Measurements from ENCODE around the gene DBI. TPM values are rescaled to one million over a fixed set of nuclear protein-coding genes. Genes with fewer than 3 reads are reported as not detected.
"Not testable (repeated sequence)": the region's sequence is repeated elsewhere in the genome, so short reads cannot be mapped to it uniquely, and the experiment has no call there.

Gene DBI
- total RNA-seq, 2 experiments from 2014 or later: 142 to 143 TPM

DNA sequence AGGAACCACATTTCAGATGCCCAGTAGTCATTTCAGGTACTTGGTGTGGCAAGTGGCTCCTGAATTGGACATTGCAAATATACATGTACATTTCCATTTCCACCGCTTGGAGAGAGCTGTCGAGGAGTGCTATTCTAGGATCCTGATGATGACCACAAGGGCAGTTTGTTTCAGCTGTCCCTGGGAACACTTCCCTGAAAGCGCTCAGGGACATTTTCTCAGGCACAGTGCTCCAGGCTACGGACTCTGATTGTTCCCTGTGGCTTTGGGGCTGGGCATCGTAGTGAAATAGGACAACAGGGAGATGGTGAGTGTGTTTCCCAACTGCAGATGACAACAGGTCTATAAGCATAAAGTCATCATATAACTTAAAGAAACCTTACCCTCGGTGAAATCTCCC lies 3.1 kb downstream of the DBI start:
- Mint-ChIP-seq H3K4me3 (no peak overlapping the region), H3K4me1 (ENCODE audit: low read depth) (peaks cover 27% of the 10 kb centered on the region), H3K27me3 (no peaks in the 10 kb centered on the region), H3K36me3 (ENCODE audit: low read depth) (peaks cover 72% of the 10 kb centered on the region), H3K27ac (no peak overlapping the region), H3K9me3 (peaks cover 7% of the 10 kb centered on the region)
- POLR2A ChIA-PET: no interaction called here
- intact Hi-C loops (cut with micrococcal nuclease): no loop called here
- CTCF ChIA-PET: no interaction called here
- DNase-seq (no peak), ATAC-seq (no peak)
- TF ChIP-seq, protein P1, sequence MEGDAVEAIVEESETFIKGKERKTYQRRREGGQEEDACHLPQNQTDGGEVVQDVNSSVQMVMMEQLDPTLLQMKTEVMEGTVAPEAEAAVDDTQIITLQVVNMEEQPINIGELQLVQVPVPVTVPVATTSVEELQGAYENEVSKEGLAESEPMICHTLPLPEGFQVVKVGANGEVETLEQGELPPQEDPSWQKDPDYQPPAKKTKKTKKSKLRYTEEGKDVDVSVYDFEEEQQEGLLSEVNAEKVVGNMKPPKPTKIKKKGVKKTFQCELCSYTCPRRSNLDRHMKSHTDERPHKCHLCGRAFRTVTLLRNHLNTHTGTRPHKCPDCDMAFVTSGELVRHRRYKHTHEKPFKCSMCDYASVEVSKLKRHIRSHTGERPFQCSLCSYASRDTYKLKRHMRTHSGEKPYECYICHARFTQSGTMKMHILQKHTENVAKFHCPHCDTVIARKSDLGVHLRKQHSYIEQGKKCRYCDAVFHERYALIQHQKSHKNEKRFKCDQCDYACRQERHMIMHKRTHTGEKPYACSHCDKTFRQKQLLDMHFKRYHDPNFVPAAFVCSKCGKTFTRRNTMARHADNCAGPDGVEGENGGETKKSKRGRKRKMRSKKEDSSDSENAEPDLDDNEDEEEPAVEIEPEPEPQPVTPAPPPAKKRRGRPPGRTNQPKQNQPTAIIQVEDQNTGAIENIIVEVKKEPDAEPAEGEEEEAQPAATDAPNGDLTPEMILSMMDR (IDR thresholded peaks at IDR 0.05): no peak

DNA sequence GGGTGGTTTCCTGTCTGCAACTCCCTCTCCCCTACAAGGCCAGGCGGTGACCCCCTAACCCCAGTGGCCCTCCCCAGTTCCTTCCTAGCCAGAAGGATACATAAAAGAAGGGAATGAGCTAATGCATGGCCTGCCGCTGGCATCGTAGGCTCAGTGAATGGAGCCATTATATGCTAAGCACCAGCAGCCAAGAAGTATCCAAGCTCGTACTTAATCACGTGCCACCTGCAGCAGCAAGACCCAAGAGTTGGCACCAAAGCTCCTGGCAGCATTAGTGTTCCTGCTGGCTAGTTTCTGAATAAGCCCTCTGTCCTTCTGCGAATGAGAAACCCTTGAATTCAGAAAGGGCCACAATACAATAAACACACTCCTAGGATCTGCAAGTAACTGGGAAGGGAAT lies 4.3 kb downstream of the DBI start:
- ChIA-PET CTCF (no interaction called here), POLR2A (no interaction called here)
- Mint-ChIP-seq H3K4me1 (ENCODE audit: low read depth) (peaks cover 16% of the 10 kb centered on the region), H3K4me3 (no peak overlapping the region), H3K27ac (no peak overlapping the region), H3K36me3 (ENCODE audit: low read depth) (peaks cover 71% of the 10 kb centered on the region), H3K27me3 (no peaks in the 10 kb centered on the region), H3K9me3 (peaks cover 7% of the 10 kb centered on the region)
- ATAC-seq (no peak), DNase-seq (no peak)
- intact Hi-C loops (cut with micrococcal nuclease): no loop called here
- TF ChIP-seq, protein P1 (IDR thresholded peaks at IDR 0.05): no peak

DNA sequence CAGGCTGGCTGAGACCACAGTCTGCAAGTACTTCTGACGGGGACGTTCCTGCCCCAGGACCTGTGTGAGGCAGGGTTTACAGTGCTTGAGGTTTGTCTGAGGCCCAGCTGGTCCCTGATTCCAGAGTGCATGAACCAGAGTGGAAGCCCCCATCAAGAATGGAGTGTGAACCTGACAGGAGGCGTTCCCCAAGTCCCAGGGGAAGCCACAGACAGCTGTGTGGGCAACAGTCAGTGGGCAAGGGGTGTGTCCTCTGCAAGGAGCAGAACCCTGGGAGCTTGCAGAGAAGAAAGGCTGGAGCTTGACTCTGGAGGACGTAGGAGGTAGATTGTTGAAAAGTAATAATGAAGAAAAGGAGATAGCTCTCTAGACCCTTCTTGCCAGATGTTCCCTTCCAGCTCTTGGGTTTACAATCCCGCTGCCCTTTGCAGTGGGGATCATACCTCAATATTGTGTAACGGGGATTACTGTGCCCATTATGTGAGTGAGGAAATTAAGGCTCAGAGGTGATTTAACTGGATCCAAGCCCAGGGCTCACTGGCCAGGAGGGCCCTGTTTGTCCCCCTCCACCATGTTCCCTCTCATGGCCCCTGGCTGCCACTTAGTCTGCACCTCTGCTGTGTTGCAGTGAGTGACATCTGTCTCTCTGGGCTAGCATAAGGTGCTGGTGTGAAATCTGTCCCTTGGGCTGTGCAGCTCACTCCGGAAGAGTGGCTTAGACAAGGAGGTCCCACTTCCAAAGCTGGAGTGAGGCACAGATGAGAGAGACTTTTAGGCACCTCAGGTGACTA lies 6.2 kb downstream of the DBI start:
- TF ChIP-seq, protein P1 (IDR thresholded peaks at IDR 0.05): no peak
- no peak overlapping the region for H3K4me3 Mint-ChIP-seq
- peaks cover 7% of the 10 kb centered on the region for H3K9me3 Mint-ChIP-seq
- CTCF ChIA-PET: no interaction called here
- peaks cover 65% of the 10 kb centered on the region for H3K36me3 Mint-ChIP-seq (ENCODE audit: low read depth)
- POLR2A ChIA-PET: interaction anchor here (1.0 kb wide), 1 partner anchor 107 kb away, joined by 3 read pairs; no protein-coding TSS in a partner anchor
- no peak overlapping the region for H3K27ac Mint-ChIP-seq
- H3K4me1 Mint-ChIP-seq (ENCODE audit: low read depth): peaks cover 14% of the 10 kb centered on the region
- no peaks in the 10 kb centered on the region for H3K27me3 Mint-ChIP-seq
- intact Hi-C loops (cut with micrococcal nuclease): no loop called here
- no peak for ATAC-seq
- no peak for DNase-seq

DNA sequence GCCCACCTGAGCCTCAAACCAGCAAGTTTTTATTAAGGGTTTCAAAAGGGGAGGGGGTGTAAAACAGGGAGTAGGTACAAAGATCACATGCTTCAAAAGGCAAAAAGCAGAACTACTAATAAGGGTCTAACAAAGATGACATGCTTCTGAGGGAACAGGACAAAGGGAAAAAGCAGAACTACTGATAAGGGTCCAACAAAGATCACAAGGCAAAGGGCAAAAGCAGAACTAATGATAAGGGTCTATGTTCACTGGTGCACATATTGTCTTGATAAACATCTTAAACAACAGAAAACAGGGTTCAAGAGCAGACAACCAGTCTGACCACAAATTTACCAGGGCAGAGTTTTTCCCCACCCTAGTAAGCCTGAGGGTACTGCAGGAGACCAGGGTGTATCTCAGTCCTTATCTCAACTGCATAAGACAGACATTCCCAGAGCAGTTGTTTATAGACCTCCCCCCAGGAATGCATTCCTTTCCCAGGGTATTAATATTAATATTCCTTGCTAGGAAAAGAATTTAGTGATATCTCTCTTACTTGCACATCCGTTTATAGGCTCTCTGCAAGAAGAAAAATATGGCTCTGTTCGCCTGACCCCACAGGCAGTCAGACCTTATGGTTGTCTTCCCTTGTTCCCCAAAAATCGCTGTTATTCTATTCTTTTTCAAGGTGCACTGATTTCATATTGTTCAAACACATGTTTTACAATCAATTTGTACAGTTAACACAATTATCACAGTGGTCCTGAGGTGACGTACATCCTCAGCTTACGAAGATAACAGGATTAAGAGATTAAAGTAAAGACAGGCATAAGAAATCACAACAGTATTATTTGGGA lies 7.3 kb downstream of the DBI start:
- POLR2A ChIA-PET: interaction anchor here (1.0 kb wide), 1 partner anchor 108 kb away, joined by 3 read pairs; no protein-coding TSS in a partner anchor
- H3K9me3 Mint-ChIP-seq; ATAC-seq; H3K4me1 Mint-ChIP-seq (ENCODE audit: low read depth); H3K27me3 Mint-ChIP-seq; H3K4me3 Mint-ChIP-seq; CTCF ChIA-PET; DNase-seq; H3K27ac Mint-ChIP-seq; intact Hi-C loops (cut with micrococcal nuclease): not testable (repeated sequence)
- H3K36me3 Mint-ChIP-seq (ENCODE audit: low read depth): peaks cover 55% of the 10 kb centered on the region

DNA sequence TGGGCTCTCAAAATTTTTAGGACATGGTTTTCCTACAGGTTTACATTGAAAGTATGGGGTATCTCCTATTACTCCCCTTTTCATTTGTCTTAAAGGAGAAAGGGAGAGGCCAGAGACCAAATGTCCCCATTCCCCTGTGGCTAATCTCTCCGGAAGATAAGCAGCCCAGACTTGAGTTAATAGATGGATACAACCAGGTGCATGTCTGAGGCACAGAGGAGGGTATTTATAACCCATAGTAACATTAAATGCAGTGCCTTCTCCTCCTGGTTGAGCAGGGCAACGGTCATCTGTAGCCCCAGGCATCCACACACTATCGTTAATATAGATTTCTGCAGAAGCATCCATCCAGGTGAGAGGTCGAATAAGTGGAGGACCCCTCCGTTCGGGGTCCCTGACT lies 9.6 kb downstream of the DBI start:
- POLR2A ChIA-PET; ATAC-seq; CTCF ChIA-PET; DNase-seq; intact Hi-C loops (cut with micrococcal nuclease); H3K4me3 Mint-ChIP-seq; H3K4me1 Mint-ChIP-seq (ENCODE audit: low read depth); H3K27me3 Mint-ChIP-seq; H3K9me3 Mint-ChIP-seq; H3K27ac Mint-ChIP-seq: not testable (repeated sequence)
- peaks cover 37% of the 10 kb centered on the region for H3K36me3 Mint-ChIP-seq (ENCODE audit: low read depth)

DNA sequence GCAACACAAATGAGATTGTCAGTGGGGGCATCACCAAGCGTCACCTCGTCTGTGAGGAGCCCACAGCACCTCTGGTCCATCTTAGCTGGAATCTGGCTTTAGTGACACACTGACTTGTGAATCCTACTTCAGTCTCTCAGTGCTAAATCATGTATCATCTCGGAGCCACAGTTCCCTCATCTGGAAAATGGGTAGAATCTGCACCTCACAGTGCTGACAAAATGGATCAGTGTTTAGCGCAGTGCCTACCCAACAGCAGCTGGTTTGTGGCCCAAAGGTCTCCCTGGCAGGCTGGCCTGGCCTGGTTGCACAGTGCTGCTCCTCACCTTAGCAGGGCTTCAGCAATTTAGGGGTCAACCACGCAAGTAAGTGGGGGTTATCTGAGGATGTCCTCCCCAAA lies 10.0 kb downstream of the DBI start:
- peaks cover 33% of the 10 kb centered on the region for H3K36me3 Mint-ChIP-seq (ENCODE audit: low read depth)
- ChIA-PET CTCF (no interaction called here), POLR2A (no interaction called here)
- no peak overlapping the region for H3K4me3 Mint-ChIP-seq
- H3K9me3 Mint-ChIP-seq: peaks cover 7% of the 10 kb centered on the region
- intact Hi-C loops (cut with micrococcal nuclease): no loop called here
- H3K4me1 Mint-ChIP-seq (ENCODE audit: low read depth): no peaks in the 10 kb centered on the region
- H3K27ac Mint-ChIP-seq: no peak overlapping the region
- ATAC-seq (no peak), DNase-seq (no peak)
- TF ChIP-seq, protein P1 (IDR thresholded peaks at IDR 0.05): no peak
- no peaks in the 10 kb centered on the region for H3K27me3 Mint-ChIP-seq

Measured in activated CD8-positive, alpha-beta T cell treated with anti-CD3 and anti-CD28 coated beads for 36 hours (primary cell).